Ammon's horn (tissue), 1 donor: ENCODE data around the gene NWD2.

Experiments
- DNase-seq: peaks from one replicate; pipeline ENCODE4 v3.0.0-alpha.2; 2016; ENCODE audit warnings: low spot score

The NWD2 gene

DNA sequence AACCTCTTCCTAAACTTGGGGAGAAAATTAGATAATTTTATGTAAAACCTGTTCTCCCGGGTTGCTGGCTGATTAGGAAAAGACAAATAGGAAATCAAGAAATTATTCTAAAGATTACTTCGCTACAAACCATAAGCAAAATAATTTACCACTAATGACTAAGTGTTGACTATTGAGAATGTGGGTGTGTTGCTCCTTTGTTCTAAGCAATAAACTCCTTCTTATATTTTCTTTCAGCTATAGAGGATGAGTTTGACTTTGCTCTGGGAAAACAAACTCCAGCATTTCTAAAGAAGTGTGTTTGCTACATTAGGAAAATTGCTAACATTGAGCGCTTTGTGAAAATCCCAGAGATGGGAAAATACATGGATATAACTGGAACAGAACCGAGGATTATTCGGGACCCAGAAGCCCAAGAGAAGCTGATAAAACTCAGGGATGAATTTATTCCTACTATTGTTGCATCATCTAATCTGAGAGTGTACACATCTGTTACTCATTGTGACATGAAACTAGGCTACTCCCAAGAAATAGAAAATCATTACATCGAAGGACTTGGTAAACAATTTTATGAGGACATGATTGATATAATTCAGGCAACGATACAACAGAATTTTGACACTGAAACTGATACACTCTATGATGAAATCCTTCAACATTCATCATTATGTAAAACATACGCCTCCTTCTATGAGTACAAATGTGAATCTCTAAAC, 194.2 kb downstream of the NWD2 start:
- no peak for DNase-seq

GRCh38 chr4:37439809-37440474, 195.4 kb downstream of the NWD2 start:
- no peak for DNase-seq

DNA sequence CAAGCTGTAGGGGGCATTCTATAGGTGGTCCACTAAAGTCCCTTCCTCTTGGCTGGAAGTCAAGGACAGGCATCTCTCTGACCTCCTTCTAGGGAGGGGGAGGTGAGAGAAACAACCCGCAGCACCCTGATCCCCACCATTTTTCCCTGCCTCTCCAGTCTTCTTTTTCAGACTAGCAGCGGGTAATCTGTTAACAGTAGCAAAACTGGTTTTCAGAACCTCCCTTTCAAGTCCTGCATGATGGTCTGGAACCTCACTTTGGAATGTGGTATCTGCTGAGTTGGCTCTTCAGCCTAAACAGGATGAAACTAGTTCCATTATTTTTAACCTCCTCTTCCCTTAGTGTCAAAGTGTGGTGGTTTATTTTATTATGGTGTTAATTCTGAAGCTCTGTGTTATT, 196.0 kb downstream of the NWD2 start:
- no peak for DNase-seq

DNA sequence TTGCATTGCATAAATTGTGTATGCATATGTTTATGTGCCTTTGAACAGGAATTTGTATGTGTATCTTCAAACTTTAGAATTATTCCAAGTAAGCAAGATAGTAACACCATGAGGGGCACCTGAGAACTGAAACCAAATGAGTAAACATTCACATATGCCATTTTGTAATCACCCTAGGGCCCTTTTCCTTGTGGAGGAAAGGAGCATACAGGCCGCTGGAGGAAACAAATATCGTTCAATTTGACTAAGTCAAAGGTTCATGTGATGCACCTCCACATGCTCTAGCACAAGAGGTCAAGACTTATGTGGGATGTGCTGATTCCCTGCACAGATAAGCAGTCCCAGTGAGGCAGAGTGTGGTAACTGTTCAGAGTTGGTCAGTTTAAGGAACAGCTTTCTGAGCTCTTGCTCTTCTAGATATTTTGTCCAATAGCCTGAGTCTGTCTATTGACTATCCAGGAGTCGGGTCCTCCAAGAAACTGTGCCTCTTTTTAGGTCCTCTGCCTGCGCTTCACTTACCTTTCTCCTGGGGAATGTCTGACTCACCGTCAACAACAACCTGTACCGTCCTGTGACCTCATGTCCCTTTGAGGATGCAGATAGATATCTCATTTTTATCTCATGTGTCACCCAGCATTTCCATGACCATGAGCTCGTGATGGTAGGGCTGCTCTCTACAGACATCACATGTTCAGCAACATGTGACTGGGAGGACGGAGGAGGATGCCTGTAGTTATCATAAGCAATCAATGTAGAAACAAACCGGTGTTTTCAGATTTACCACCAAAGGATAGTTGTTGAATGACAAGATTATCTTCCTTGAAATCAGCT, 196.9 kb downstream of the NWD2 start:
- DNase-seq, result no peak

- no peak for DNase-seq
These were observed 197.4 kb downstream of the NWD2 start for GRCh38 chr4:37442062-37442323.

DNA sequence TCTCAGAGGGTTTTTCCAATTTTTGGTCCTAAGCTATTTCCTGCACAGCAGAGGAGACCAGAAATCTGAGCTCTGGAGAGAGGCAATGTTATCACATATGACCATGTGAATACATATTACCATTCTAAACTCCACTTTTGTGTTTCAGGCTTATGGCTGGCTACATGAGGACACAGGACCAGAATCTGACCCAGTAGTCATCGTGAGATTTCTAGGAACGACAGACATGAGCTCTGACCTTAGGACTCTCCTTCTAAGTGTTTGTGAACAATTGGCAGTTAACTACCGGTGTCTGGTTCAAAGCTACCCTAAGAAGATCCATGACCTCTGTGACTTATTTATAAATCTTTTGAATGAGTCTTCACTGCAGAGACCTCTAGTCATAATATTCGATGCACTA, 198.6 kb downstream of the NWD2 start:
- no peak for DNase-seq

GRCh38 chr4:37445023-37445422, 200.5 kb downstream of the NWD2 start:
- no peak for DNase-seq

DNA sequence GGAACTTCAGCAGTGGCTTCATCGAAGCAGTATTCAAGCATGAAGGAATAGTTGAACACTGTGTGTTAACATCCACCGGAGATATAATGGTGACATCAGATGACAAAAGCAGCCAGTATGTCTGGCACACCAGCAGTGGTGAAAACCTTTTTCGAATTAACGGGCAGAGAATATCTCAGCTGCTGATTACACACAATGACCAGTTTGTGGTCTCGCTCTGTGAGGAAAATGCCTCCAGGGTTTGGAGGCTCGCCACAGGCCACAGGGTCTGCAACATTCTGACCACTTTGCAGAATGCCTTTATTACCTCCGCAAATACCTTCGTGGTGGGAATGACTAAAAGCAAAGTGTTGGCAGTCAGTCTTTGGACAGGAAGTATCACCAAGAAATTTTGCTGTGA, 201.5 kb downstream of the NWD2 start:
- DNase-seq, result no peak

DNA sequence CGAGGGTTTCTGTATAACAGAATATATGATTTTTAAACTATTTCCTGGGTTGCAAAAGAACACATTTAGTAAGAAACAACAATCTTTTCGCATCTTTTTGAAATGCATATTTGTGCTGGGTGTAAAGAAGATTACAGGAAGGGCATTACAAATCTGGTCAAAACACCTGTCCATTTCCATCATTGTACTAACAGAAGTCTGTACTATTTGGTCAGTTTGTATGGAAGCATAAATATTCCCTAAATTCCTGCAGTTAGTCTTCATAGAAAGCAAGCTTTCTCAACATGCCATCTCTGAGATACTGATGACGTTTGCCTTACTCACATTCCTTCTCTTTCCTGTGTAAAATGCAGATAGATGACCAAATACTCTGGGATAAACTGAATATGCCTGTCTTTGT, 203.3 kb downstream of the NWD2 start:
- DNase-seq, result no peak

DNA sequence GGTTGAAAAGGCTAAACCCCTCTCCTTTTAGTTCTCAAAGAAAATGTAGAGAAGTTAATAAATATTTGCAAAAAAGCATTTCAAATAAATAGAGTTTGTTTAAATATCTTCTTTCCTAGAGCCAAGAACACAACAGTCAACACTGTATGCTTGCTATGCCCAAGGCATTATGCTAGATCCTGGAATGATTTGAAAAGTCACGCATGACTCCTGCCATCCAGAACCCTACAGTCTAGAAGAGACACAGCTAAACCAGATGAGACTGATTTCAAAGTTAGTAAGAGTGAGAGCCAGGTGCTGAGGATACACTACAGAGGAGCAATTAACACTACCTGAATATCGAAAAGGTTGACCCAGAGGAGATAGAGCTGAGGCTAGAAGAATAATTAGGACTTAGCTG, 205.8 kb downstream of the NWD2 start:
- DNase-seq, result no peak

- DNase-seq, result no peak
These were observed 206.4 kb downstream of the NWD2 start for GRCh38 chr4:37450911-37451310.

- DNase-seq, result no peak
These were observed 207.1 kb downstream of the NWD2 start for GRCh38 chr4:37451656-37452055.

DNA sequence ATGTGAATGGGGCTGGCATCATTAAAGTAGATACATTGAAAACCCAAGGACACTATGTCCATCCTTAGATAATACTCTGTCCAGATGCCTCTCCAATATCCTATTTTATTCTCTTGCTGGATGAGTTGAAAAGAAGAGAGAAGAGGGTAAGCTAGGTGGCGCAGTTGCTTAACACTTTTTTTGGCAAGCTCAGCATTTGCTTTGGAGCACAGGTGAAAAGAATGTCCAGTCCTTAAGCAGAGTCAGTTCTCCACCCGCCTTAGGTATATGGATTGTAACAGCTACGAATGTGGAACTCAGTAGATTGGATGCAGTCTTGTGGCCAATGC, 208.4 kb downstream of the NWD2 start:
- DNase-seq, result peak; percentile 83

- DNase-seq, result peak; percentile 82
These were observed 208.9 kb downstream of the NWD2 start for GRCh38 chr4:37453281-37453998.

DNA sequence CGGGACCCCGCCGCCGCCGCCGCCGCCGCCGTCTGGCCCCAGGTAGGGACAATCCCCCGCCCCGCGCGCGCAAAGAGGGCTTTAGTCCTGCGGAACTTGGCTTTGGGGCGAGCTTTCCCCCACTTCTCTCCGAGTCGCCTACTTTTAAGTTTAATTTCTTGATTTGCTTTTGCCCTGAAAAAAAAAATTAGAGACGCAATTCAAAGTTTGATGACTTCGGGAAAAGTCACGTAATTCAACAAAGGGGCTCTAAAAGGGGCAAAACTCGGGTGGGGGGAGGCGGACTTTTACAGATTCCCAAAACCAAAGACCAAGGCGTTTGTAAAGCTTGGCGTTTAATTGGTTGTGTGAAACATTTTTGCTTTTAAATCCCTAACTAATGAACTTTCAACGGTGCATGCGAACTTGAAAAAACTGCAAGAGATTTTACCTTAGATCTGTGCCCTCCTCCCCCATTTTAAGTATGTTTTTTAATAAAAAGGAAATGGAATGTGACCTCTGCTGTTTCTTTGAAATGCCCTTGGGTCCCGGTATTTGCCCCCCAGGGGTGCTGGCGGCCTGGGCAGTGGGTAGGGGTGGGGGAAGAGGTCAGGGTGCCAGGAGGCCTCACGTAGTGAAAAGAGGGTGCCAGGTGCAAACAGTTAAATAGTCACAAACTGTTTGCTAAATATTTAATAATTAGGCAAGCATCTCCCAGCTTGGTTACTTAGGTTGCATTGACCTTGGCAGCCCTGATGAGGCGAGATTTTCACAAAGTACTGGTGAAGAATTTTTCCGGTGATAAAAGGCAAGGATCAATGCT, 209.7 kb downstream of the NWD2 start:
- no peak for DNase-seq

GRCh38 chr4:37455301-37456131, 211.0 kb downstream of the NWD2 start:
- DNase-seq, result no peak

GRCh38 chr4:37461801-37462200, 217.3 kb downstream of the NWD2 start:
- no peak for DNase-seq

DNA sequence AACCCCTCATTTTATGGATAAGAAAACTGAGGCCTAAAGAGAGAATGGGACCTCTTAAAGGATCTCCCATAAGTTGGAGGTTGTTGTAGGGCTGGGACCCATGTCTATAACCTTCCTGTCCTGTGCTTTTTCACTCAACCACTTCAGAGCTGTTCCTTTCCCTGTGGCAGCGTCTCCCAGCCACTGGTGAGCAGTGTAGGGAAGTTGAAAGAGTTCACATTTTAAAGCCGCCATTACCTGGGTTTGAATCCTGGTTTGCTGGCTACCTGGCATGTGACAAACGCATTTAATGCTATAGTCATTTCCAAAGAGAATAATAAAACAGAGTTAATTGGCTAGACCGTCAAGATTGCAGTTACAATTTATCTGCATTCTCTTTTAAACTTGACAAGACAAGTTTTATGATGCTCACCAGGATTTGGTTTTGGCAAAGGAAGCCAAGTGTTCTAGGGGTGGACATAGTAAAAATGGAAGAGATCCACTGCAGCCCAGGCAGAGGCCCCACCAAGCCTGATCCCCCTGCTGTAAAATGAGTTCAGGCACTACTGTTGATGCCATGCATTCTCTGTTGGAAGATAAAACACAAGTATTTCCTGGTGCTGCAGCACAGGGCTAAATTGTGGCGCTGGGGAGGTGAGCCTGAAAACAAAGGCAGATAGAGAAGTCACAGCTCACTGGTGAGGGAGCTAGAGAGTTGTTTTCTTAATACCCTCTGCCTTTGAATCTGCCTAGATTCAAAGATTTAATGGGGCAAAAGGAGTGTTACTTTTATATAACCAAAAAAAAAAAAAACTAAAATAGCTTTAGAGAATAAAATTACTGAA, 218.7 kb downstream of the NWD2 start:
- DNase-seq, result no peak

DNA sequence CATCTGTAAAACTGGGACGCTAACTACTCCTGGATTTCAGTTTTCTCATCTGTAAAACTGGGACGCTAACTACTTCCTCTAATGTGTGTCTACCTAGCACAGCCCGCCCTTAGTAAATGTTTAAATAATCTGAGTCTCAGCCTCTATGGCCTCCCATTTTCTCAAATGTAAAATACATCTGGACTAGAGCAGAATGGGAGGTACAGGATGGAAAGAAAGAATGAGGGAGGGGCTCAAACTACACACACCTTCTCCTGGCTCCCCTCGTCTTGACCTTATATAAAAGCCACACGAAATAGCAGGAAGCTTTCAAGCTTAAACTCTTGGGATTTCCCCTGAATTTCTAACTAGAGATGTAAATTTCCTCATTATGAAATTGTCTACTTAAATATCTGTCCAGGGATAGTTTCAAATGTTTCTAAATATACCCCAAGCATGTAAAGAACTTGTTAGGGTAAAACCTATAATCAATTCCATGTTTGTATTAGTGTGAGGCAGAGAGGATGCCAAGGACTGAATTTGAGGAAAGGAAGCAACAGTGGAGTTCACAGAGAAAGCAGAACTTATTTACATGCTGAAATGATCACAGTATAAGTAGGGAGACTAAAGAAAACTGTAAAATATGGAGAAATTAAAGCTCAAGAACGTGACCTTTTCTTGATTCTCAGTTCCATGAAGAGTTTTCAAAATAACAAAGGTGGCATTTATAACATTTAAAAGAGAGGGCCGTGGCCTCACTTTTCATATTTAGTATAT, 220.0 kb downstream of the NWD2 start:
- DNase-seq, result no peak
